HepG2 (cell line): ENCODE measurements around the gene NDRG3. TPM values are rescaled to one million over a fixed set of nuclear protein-coding genes. Genes with fewer than 3 reads are reported as not detected.

Experiments
- ATF7 ChIP-seq, 2 experiments: fragments of 450-650 bp in 1 of 2; sonication (generic) in 1 of 2; formaldehyde crosslinking in 1 of 2; IDR thresholded peaks; 2 replicates each; pipeline versions ENCODE4 v1.4.0 to v1.6.1; 2016 to 2020; ENCODE audit warnings: antibody characterized with exemption in 1 of 2, mild to moderate bottlenecking in 1 of 2, missing genetic modification reagents in 1 of 2
- FOXK1 ChIP-seq: sonication (generic); formaldehyde crosslinking; IDR thresholded peaks from 2 replicates; pipeline ENCODE4 v1.4.0; 2020; ENCODE audit warnings: low read depth, missing genetic modification reagents, borderline replicate concordance
- MXD4 ChIP-seq: IDR thresholded peaks from 2 replicates; pipeline ENCODE4 v1.6.1; 2016; ENCODE audit warnings: mild to moderate bottlenecking, missing biosample characterization, missing genetic modification reagents
- MYNN ChIP-seq: sonication (generic); formaldehyde crosslinking; IDR thresholded peaks from 2 replicates; pipeline ENCODE4 v1.4.0; 2020; ENCODE audit warnings: mild to moderate bottlenecking, low read depth, missing genetic modification reagents
- NONO ChIP-seq, 2 experiments: fragments of 450-650 bp in 1 of 2; sonication (generic) in 1 of 2; formaldehyde crosslinking in 1 of 2; IDR thresholded peaks in 1 of 2; conservative IDR thresholded peaks in 1 of 2; 2 replicates each; pipeline versions ENCODE4 v1.6.1 to v1.8.0; 2017 to 2022; ENCODE audit warnings: mild to moderate bottlenecking in 1 of 2, missing genetic modification reagents in 1 of 2, moderate library complexity in 1 of 2
- NRL ChIP-seq: sonication (generic); formaldehyde crosslinking; IDR thresholded peaks from 2 replicates; pipeline ENCODE4 v1.5.0; 2020; ENCODE audit warnings: missing genetic modification reagents, mild to moderate bottlenecking, moderate library complexity, borderline replicate concordance
- RAD21 ChIP-seq: fragments of 450-650 bp; formaldehyde crosslinking; IDR thresholded peaks from 2 replicates; pipeline ENCODE4 v1.5.0; 2020; ENCODE audit warnings: mild to moderate bottlenecking
- RELA ChIP-seq: sonication (generic); formaldehyde crosslinking; IDR thresholded peaks from 2 replicates; pipeline ENCODE4 v1.4.0; 2020; ENCODE audit warnings: missing genetic modification reagents
- TP53 ChIP-seq: sonication (generic); formaldehyde crosslinking; conservative IDR thresholded peaks from 2 replicates; pipeline ENCODE4 v1.4.0; 2020; ENCODE audit warnings: missing genetic modification reagents
- U2AF1 ChIP-seq: fragments of 200-400 bp; formaldehyde crosslinking; optimal IDR thresholded peaks from 2 replicates; pipeline ENCODE3; 2017; ENCODE audit warnings: mild to moderate bottlenecking, low read depth, low read length
- ZBTB3 ChIP-seq: sonication (generic); formaldehyde crosslinking; IDR thresholded peaks from 2 replicates; pipeline ENCODE4 v1.4.0; 2020; ENCODE audit warnings: low read depth, mild to moderate bottlenecking, moderate library complexity, missing genetic modification reagents, borderline replicate concordance
- ZIK1 ChIP-seq: sonication (generic); formaldehyde crosslinking; IDR thresholded peaks from 2 replicates; pipeline ENCODE4 v1.5.0; 2020; ENCODE audit warnings: mild to moderate bottlenecking, low read depth, missing genetic modification reagents, borderline replicate concordance
- ZNF256 ChIP-seq: sonication (generic); formaldehyde crosslinking; conservative IDR thresholded peaks from 2 replicates; pipeline ENCODE4 v1.4.0; 2020; ENCODE audit warnings: missing genetic modification reagents
- ZNF460 ChIP-seq: sonication (generic); formaldehyde crosslinking; IDR thresholded peaks from 2 replicates; pipeline ENCODE4 v1.5.1; 2020; ENCODE audit warnings: missing genetic modification reagents, mild to moderate bottlenecking, borderline replicate concordance
- ZNF563 ChIP-seq: sonication (generic); formaldehyde crosslinking; IDR thresholded peaks from 2 replicates; pipeline ENCODE4 v1.8.0; 2022; ENCODE audit warnings: mild to moderate bottlenecking, moderate library complexity, missing genetic modification reagents
- ZNF572 ChIP-seq: sonication (generic); formaldehyde crosslinking; IDR thresholded peaks from 2 replicates; pipeline ENCODE4 v1.5.1; 2020; ENCODE audit warnings: mild to moderate bottlenecking, missing genetic modification reagents
- ZNF788 ChIP-seq: sonication (generic); formaldehyde crosslinking; IDR thresholded peaks from 2 replicates; pipeline ENCODE4 v1.5.0; 2020; ENCODE audit warnings: mild to moderate bottlenecking, missing genetic modification reagents, borderline replicate concordance
- ZNF879 ChIP-seq: sonication (generic); formaldehyde crosslinking; IDR thresholded peaks from 2 replicates; pipeline ENCODE4 v1.8.1; 2023; ENCODE audit warnings: missing genetic modification reagents
- ZZZ3 ChIP-seq: sonication (generic); formaldehyde crosslinking; IDR thresholded peaks from 2 replicates; pipeline ENCODE4 v1.4.0; 2020; ENCODE audit warnings: missing genetic modification reagents, mild to moderate bottlenecking, borderline replicate concordance
- polyA plus RNA-seq, 8 experiments: library from polyadenylated mRNA; depleted of rRNA in 3 of 8; stranded (reverse) in 7 of 8; unstranded in 1 of 8; fragments of >200 nt; fragmentation: Illumina TruSeq in 4 of 8; extraction: Trizol in 4 of 8; gene quantifications; 2 replicates each; pipeline versions ENCODE4 v1.2.1 to v1.2.3, GENCODE V29; 2011 to 2016; ENCODE audit warnings: low read depth in 4 of 8, missing spikeins in 1 of 8, mixed read lengths in 1 of 8; ENCODE audit not compliant: insufficient read depth in 1 of 8
- total RNA-seq, 5 experiments: library from RNA; depleted of rRNA; stranded (reverse); fragments of >200 nt; fragmentation: Illumina TruSeq; extraction: Trizol; gene quantifications; 2 replicates each; pipeline ENCODE4 v1.2.3, GENCODE V29; 2016; ENCODE audit warnings: low read depth in 1 of 5
- TF ChIP-seq, protein P1 (sequence below): sonication (generic); formaldehyde crosslinking; IDR thresholded peaks from 2 replicates; pipeline ENCODE4 v1.4.0; 2020; ENCODE audit warnings: low read depth, mild to moderate bottlenecking, missing genetic modification reagents
- TF ChIP-seq, protein P2 (sequence below): sonication (generic); formaldehyde crosslinking; IDR thresholded peaks from 2 replicates; pipeline ENCODE4 v1.4.0; 2020; ENCODE audit warnings: low read depth, missing genetic modification reagents
- TF ChIP-seq, protein P3 (sequence below): IDR thresholded peaks from 2 replicates; pipeline ENCODE4 v1.6.1; 2016; ENCODE audit warnings: control low read depth
- TF ChIP-seq, protein P4 (sequence below): sonication (generic); formaldehyde crosslinking; IDR thresholded peaks from 2 replicates; pipeline ENCODE4 v1.5.0; 2020; ENCODE audit warnings: missing genetic modification reagents

The NDRG3 gene
- total and polyA plus RNA-seq, 2 of the 13 experiments (the other 11 are each of a cell fraction or from before 2014, with no cell fraction given), result 36.0 to 40.5 TPM

DNA sequence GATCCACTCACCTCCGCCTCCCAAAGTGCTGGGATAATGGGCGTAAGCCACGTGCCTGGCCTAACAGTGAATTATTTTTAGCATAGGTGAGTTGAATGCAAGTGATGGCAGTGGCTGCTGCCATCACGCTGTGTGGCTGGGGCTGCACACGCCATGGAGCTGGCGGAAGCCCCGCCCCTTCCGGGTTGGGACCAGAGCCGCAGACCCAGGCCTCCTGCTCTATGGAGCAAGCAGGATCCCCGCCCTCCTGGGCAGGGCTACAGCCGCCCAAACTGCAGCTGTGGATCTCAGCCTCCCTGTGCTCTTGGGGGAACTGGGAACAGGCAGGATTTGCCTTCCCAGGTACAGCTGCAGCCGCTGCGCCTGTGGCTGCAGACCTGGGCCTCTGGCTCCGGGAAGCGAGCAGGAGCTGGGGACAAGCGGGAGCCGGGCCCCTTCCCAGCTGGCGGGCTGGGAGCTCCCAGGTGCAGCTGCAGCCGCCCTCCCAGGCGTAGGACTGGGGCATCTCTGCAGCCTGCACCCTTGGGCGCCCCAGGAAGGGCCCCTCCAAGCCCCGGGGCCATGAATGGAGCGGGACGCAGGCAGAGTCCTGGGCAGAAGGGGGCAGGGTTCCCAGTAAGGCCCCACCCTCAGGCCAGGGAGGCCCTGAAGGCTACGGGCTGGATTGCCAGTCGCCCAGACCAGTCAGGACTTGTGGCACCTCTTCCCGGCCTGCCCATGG, 69.0 kb downstream of the NDRG3 start (continued):
- no peak for TF ChIP-seq ATF7 (IDR thresholded peaks at IDR 0.05)
- no peak for TF ChIP-seq ATF7 (CRISPR knock-in tag; IDR thresholded peaks at IDR 0.05)
- TF ChIP-seq ZNF572 (CRISPR knock-in tag), result no peak
- no peak for TF ChIP-seq ZNF879 (CRISPR knock-in tag)
- TF ChIP-seq ZIK1, result no peak
- no peak for TF ChIP-seq MXD4 (CRISPR knock-in tag)
- peak; percentile 33; the same call in 1 of the 2 replicates for TF ChIP-seq MYNN (CRISPR knock-in tag)
- no peak for TF ChIP-seq NONO (IDR thresholded peaks at IDR 0.05)
- no peak for TF ChIP-seq NONO (CRISPR knock-in tag; conservative IDR thresholded peaks at IDR 0.05)
- no peak for TF ChIP-seq ZBTB3 (CRISPR knock-in tag)
- no peak for TF ChIP-seq U2AF1
- TF ChIP-seq ZNF563 (CRISPR knock-in tag), result no peak
- no peak for TF ChIP-seq FOXK1 (CRISPR knock-in tag)
- no peak for TF ChIP-seq ZNF460 (CRISPR knock-in tag)
- TF ChIP-seq NRL (CRISPR knock-in tag), result no peak
- no peak for TF ChIP-seq TP53 (CRISPR knock-in tag)
- TF ChIP-seq, protein P1, sequence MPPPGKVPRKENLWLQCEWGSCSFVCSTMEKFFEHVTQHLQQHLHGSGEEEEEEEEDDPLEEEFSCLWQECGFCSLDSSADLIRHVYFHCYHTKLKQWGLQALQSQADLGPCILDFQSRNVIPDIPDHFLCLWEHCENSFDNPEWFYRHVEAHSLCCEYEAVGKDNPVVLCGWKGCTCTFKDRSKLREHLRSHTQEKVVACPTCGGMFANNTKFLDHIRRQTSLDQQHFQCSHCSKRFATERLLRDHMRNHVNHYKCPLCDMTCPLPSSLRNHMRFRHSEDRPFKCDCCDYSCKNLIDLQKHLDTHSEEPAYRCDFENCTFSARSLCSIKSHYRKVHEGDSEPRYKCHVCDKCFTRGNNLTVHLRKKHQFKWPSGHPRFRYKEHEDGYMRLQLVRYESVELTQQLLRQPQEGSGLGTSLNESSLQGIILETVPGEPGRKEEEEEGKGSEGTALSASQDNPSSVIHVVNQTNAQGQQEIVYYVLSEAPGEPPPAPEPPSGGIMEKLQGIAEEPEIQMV (CRISPR knock-in tag), result no peak
- TF ChIP-seq RELA (CRISPR knock-in tag), result no peak
- no peak for TF ChIP-seq ZZZ3 (CRISPR knock-in tag)
- TF ChIP-seq ZNF788 (CRISPR knock-in tag), result no peak
- TF ChIP-seq, protein P2, sequence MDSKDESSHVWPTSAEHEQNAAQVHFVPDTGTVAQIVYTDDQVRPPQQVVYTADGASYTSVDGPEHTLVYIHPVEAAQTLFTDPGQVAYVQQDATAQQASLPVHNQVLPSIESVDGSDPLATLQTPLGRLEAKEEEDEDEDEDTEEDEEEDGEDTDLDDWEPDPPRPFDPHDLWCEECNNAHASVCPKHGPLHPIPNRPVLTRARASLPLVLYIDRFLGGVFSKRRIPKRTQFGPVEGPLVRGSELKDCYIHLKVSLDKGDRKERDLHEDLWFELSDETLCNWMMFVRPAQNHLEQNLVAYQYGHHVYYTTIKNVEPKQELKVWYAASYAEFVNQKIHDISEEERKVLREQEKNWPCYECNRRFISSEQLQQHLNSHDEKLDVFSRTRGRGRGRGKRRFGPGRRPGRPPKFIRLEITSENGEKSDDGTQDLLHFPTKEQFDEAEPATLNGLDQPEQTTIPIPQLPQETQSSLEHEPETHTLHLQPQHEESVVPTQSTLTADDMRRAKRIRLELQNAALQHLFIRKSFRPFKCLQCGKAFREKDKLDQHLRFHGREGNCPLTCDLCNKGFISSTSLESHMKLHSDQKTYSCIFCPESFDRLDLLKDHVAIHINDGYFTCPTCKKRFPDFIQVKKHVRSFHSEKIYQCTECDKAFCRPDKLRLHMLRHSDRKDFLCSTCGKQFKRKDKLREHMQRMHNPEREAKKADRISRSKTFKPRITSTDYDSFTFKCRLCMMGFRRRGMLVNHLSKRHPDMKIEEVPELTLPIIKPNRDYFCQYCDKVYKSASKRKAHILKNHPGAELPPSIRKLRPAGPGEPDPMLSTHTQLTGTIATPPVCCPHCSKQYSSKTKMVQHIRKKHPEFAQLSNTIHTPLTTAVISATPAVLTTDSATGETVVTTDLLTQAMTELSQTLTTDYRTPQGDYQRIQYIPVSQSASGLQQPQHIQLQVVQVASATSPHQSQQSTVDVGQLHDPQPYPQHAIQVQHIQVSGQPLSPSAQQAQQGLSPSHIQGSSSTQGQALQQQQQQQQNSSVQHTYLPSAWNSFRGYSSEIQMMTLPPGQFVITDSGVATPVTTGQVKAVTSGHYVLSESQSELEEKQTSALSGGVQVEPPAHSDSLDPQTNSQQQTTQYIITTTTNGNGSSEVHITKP (CRISPR knock-in tag), result no peak
- TF ChIP-seq, protein P3, sequence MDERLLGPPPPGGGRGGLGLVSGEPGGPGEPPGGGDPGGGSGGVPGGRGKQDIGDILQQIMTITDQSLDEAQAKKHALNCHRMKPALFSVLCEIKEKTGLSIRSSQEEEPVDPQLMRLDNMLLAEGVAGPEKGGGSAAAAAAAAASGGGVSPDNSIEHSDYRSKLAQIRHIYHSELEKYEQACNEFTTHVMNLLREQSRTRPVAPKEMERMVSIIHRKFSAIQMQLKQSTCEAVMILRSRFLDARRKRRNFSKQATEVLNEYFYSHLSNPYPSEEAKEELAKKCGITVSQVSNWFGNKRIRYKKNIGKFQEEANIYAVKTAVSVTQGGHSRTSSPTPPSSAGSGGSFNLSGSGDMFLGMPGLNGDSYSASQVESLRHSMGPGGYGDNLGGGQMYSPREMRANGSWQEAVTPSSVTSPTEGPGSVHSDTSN (CRISPR knock-in tag), result peak; percentile 76
- no peak for TF ChIP-seq RAD21 (CRISPR knock-in tag)
- TF ChIP-seq ZNF256 (CRISPR knock-in tag), result no peak
- TF ChIP-seq, protein P4, sequence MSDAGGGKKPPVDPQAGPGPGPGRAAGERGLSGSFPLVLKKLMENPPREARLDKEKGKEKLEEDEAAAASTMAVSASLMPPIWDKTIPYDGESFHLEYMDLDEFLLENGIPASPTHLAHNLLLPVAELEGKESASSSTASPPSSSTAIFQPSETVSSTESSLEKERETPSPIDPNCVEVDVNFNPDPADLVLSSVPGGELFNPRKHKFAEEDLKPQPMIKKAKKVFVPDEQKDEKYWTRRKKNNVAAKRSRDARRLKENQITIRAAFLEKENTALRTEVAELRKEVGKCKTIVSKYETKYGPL (CRISPR knock-in tag), result no peak
